HG03342 (cell line): ENCODE measurements around the gene ZNF618.
"Not testable (repeated sequence)": the region's sequence is repeated elsewhere in the genome, so short reads cannot be mapped to it uniquely, and the experiment has no call there.

Experiments
- ATAC-seq: cut with Tn5 transposase; IDR thresholded peaks from one replicate; pipeline ENCODE4 v1.9.1; 2021; ENCODE audit warnings: mild to moderate bottlenecking, moderate library complexity; ENCODE audit not compliant: unreplicated experiment

ZNF618 gene

GRCh38 chr9:114033397-114034103, 157.4 kb downstream of the ZNF618 start:
- ATAC-seq, result no peak

GRCh38 chr9:114034196-114034595, 158.1 kb downstream of the ZNF618 start:
- no peak for ATAC-seq

- ATAC-seq, result no peak
These were observed 158.6 kb downstream of the ZNF618 start for GRCh38 chr9:114034661-114035062.

- ATAC-seq, result no peak
These were observed 159.2 kb downstream of the ZNF618 start for GRCh38 chr9:114035221-114035844.

- ATAC-seq, result no peak
These were observed 160.0 kb downstream of the ZNF618 start for GRCh38 chr9:114035845-114036801.

- ATAC-seq, result no peak
These were observed 161.1 kb downstream of the ZNF618 start for GRCh38 chr9:114037249-114037648.

- ATAC-seq, result no peak
These were observed 162.0 kb downstream of the ZNF618 start for GRCh38 chr9:114037961-114038723.

GRCh38 chr9:114038724-114039313, 162.7 kb downstream of the ZNF618 start:
- ATAC-seq, result no peak

GRCh38 chr9:114039484-114039883, 163.4 kb downstream of the ZNF618 start:
- ATAC-seq, result no peak

GRCh38 chr9:114043660-114044059, 167.6 kb downstream of the ZNF618 start:
- not testable (repeated sequence) for ATAC-seq

- ATAC-seq, result no peak
These were observed 170.2 kb downstream of the ZNF618 start for GRCh38 chr9:114046237-114046755.

- ATAC-seq, result no peak
These were observed 170.8 kb downstream of the ZNF618 start for GRCh38 chr9:114046875-114047274.

- ATAC-seq, result no peak
These were observed 171.6 kb downstream of the ZNF618 start for GRCh38 chr9:114047717-114048116.

- ATAC-seq, result no peak
These were observed 172.7 kb downstream of the ZNF618 start for GRCh38 chr9:114048533-114049415.

GRCh38 chr9:114049441-114050225, 173.5 kb downstream of the ZNF618 start:
- no peak for ATAC-seq

GRCh38 chr9:114050226-114050568, 174.1 kb downstream of the ZNF618 start:
- ATAC-seq, result no peak

- no peak for ATAC-seq
These were observed 174.5 kb downstream of the ZNF618 start for GRCh38 chr9:114050646-114051045.

GRCh38 chr9:114051281-114051680, 175.2 kb downstream of the ZNF618 start:
- no peak for ATAC-seq
